CD14-positive monocyte (primary cell): Measurements from ENCODE around the gene APOL3. TPM values are rescaled to one million over a fixed set of nuclear protein-coding genes. Genes with fewer than 3 reads are reported as not detected.

ENCODE experiments used
- DNase-seq, 3 donors: peaks; one replicate each; pipeline ENCODE4 v3.0.0-alpha.2; 2011 to 2022
- H2AFZ ChIP-seq: 2 replicates; pipeline ENCODE4 v1.6.0; 2012; ENCODE audit warnings: mild to moderate bottlenecking, low read depth, low read length, inconsistent platforms; ENCODE audit not compliant: insufficient read depth, poor library complexity, severe bottlenecking
- H3K27ac ChIP-seq, 2 donors: 1 replicate in 1 of 2; 2 replicates in 1 of 2; pipeline ENCODE4 v1.5.1; 2012 to 2013; ENCODE audit warnings: low read length in 2 of 2, control low read depth in 1 of 2, inconsistent platforms in 1 of 2, low read depth in 1 of 2, mild to moderate bottlenecking in 1 of 2
- H3K27me3 ChIP-seq, 2 donors: one replicate each; pipeline versions ENCODE4 v1.6.0 to v1.6.1; 2011 to 2013; ENCODE audit warnings: low read length in 2 of 2; ENCODE audit not compliant: control insufficient read depth in 2 of 2, insufficient read depth in 2 of 2
- H3K36me3 ChIP-seq, 2 donors: replicated peaks in 1 of 2; 1 replicate in 1 of 2; 2 replicates in 1 of 2; pipeline versions ENCODE4 v1.5.1 to v1.6.1; 2012 to 2013; ENCODE audit warnings: low read length in 2 of 2, control low read depth in 1 of 2, inconsistent platforms in 1 of 2, mild to moderate bottlenecking in 1 of 2; ENCODE audit not compliant: insufficient read depth in 2 of 2, control insufficient read depth in 1 of 2
- H3K4me1 ChIP-seq, 2 donors: 1 replicate in 1 of 2; 2 replicates in 1 of 2; pipeline versions ENCODE4 v1.5.1 to v1.6.1; 2012 to 2013; ENCODE audit warnings: low read length in 2 of 2, control low read depth in 1 of 2, inconsistent platforms in 1 of 2, mild to moderate bottlenecking in 1 of 2, moderate library complexity in 1 of 2; ENCODE audit not compliant: insufficient read depth in 2 of 2, control insufficient read depth in 1 of 2
- H3K4me2 ChIP-seq: replicated peaks from 2 replicates; pipeline ENCODE3; 2012; ENCODE audit warnings: low read length, moderate library complexity, mild to moderate bottlenecking; ENCODE audit not compliant: poor library complexity, severe bottlenecking; ENCODE audit errors: extremely low read depth
- H3K4me3 ChIP-seq, 3 experiments: fragments of 200-600 bp in 1 of 3; sonication (generic) in 1 of 3; replicated peaks in 1 of 3; 1 replicate in 2 of 3; 2 replicates in 1 of 3; pipeline ENCODE4 v1.5.1; 2011 to 2013; ENCODE audit warnings: low read length in 3 of 3, mild to moderate bottlenecking in 3 of 3, control low read depth in 2 of 3, low read depth in 2 of 3, inconsistent platforms in 1 of 3, moderate library complexity in 1 of 3
- H3K79me2 ChIP-seq: 2 replicates; pipeline ENCODE4 v1.6.0; 2012; ENCODE audit warnings: mild to moderate bottlenecking, control low read depth, inconsistent platforms, low read length, moderate library complexity; ENCODE audit not compliant: insufficient read depth
- H3K9ac ChIP-seq: 2 replicates; pipeline ENCODE4 v1.6.0; 2017; ENCODE audit warnings: low read length, mild to moderate bottlenecking; ENCODE audit not compliant: insufficient read depth, poor library complexity, severe bottlenecking
- H3K9me3 ChIP-seq, 2 donors: replicated peaks in 1 of 2; 1 replicate in 1 of 2; 2 replicates in 1 of 2; pipeline versions ENCODE4 v1.5.1 to v1.6.1; 2012 to 2013; ENCODE audit warnings: low read length in 2 of 2, control low read depth in 1 of 2; ENCODE audit not compliant: control insufficient read depth in 1 of 2, insufficient read depth in 1 of 2
- H4K20me1 ChIP-seq: 2 replicates; pipeline ENCODE4 v1.6.0; 2012; ENCODE audit warnings: mild to moderate bottlenecking, low read length, control low read depth, moderate library complexity; ENCODE audit not compliant: insufficient read depth
- H3K27ac Mint-ChIP-seq, 7 donors: one replicate each; pipeline ENCODE4 v1.8.0; 2020; ENCODE audit warnings: mild to moderate bottlenecking in 7 of 7, mixed read lengths in 7 of 7, moderate library complexity in 6 of 7, inconsistent platforms in 2 of 7
- H3K27me3 Mint-ChIP-seq, 3 donors: one replicate each; pipeline ENCODE4 v1.8.0; 2021 to 2022; ENCODE audit warnings: low read depth in 3 of 3, mild to moderate bottlenecking in 3 of 3, mixed read lengths in 3 of 3, moderate library complexity in 3 of 3, inconsistent platforms in 1 of 3
- H3K36me3 Mint-ChIP-seq, 2 donors: one replicate each; pipeline ENCODE4 v1.8.0; 2020; ENCODE audit warnings: mixed read lengths in 2 of 2, inconsistent platforms in 1 of 2, mild to moderate bottlenecking in 1 of 2
- H3K4me1 Mint-ChIP-seq: one replicate; pipeline ENCODE4 v1.8.0; 2020; ENCODE audit warnings: mild to moderate bottlenecking, mixed read lengths
- H3K4me3 Mint-ChIP-seq, 2 donors: one replicate each; pipeline ENCODE4 v1.8.0; 2020; ENCODE audit warnings: mild to moderate bottlenecking in 2 of 2, mixed read lengths in 2 of 2, moderate library complexity in 1 of 2
- H3K9me3 Mint-ChIP-seq, 7 donors: one replicate each; pipeline ENCODE4 v1.8.0; 2020 to 2022; ENCODE audit warnings: mixed read lengths in 7 of 7, mild to moderate bottlenecking in 6 of 7, moderate library complexity in 6 of 7, inconsistent platforms in 2 of 7
- WGBS: methylation state at CpG from one replicate; pipeline ENCODE4 v1.1.5; 2013; ENCODE audit warnings: missing lambda C conversion rate; ENCODE audit not compliant: insufficient coverage; 5-methylcytosine and 5-hydroxymethylcytosine counted together
- intact Hi-C, 2 donors: fragments of 100-400 bp; cut with micrococcal nuclease; formaldehyde crosslinking; loops; one replicate each; pipeline versions ENCODE4 v1.15.0 to v1.15.1; 2023
- polyA plus RNA-seq, 3 donors: library from polyadenylated mRNA; depleted of rRNA in 1 of 3; unstranded in 2 of 3; stranded (reverse) in 1 of 3; fragments of 300-500 nt in 2 of 3; fragments of >200 nt in 1 of 3; fragmentation: Illumina TruSeq in 2 of 3; gene quantifications; 1 replicate in 2 of 3; 2 replicates in 1 of 3; pipeline ENCODE4 v1.2.3, GENCODE V29; 2012 to 2021
- TF ChIP-seq, protein P1 (sequence below): fragments of 200-600 bp; IDR thresholded peaks from one replicate; pipeline ENCODE4 v1.8.0; 2022; ENCODE audit warnings: antibody characterized with exemption, mild to moderate bottlenecking

The APOL3 gene
- polyA plus RNA-seq, 3 donors: 39.9 to 97.0 (median 61.3) TPM

DNA sequence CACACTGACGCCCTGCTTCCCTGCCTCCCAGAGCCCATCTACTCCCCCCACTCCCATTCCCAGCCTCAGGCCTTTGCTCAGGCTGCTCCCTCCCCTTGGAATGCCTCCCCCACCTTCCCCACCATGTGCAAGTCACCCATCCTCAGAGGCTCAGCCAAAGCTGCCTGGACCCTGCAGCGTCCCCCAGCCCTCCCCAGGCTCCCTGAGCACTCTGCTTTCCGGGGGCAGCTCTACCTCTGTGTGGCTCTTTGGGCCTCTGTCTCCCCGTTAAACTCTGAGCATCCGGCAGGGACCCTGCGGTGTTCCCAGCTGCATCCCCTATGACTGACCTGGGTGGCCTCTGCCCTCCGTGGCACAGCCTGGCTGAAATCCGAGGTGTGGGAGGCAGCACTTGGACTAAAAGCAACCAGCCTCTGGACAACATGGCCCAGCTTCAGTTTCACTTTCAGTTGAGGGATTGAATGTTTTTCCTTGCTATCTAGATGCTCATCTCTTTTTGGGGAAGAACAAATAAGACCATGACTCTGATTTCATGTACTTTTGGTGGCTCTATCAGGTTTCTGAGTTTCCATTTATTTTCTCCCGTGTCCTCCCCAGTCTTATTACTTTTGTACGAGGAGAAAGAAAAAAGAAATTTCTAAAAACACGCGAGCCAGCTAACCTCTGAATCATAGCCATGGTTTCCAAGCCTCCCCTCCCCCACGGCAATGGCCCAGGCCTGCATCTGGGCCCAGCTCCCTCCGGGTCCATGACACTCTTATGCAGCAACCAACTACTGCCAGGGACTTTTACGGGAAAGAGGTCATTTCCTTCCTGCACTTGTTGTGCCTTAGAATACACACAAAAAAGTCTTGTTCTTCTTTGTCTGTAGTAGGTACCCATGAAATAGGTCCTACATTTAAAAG is 3.8 kb downstream of the APOL3 start:
- TF ChIP-seq, protein P1, sequence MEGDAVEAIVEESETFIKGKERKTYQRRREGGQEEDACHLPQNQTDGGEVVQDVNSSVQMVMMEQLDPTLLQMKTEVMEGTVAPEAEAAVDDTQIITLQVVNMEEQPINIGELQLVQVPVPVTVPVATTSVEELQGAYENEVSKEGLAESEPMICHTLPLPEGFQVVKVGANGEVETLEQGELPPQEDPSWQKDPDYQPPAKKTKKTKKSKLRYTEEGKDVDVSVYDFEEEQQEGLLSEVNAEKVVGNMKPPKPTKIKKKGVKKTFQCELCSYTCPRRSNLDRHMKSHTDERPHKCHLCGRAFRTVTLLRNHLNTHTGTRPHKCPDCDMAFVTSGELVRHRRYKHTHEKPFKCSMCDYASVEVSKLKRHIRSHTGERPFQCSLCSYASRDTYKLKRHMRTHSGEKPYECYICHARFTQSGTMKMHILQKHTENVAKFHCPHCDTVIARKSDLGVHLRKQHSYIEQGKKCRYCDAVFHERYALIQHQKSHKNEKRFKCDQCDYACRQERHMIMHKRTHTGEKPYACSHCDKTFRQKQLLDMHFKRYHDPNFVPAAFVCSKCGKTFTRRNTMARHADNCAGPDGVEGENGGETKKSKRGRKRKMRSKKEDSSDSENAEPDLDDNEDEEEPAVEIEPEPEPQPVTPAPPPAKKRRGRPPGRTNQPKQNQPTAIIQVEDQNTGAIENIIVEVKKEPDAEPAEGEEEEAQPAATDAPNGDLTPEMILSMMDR: no peak
- Mint-ChIP-seq H3K36me3 (peaks cover 47 to 50% of the 10 kb centered on the region in 2 donors), H3K27ac (peak overlapping the region; percentile 94 to 99 (median 99)), H3K27me3 (no peaks in the 10 kb centered on the region), H3K9me3 (peaks cover 0 to 7% (median 2%) of the 10 kb centered on the region in 7 donors), H3K4me3 (peak overlapping the region; percentile 90 to 97), H3K4me1 (peaks cover 93% of the 10 kb centered on the region)
- Histone ChIP-seq H3K4me1 (peaks cover 71 to 86% of the 10 kb centered on the region in 2 donors), H3K9ac (peak overlapping the region; percentile 81), H4K20me1 (peaks cover 44% of the 10 kb centered on the region), H3K36me3 (peaks cover 2 to 38% of the 10 kb centered on the region in 2 donors), H3K27me3 (no peaks in the 10 kb centered on the region), H3K27ac (peak overlapping the region; percentile 90 to 97), H3K9me3 (no peaks in the 10 kb centered on the region), H3K79me2 (peaks cover 91% of the 10 kb centered on the region), H3K4me3 (peak overlapping the region; percentile 53 to 86 (median 54)), H3K4me2 (peak overlapping the region; percentile 77), H2AFZ (peak overlapping the region; percentile 78)
- DNase-seq: peak; percentile 85 to 95 (median 85)
- WGBS: 10% methylated on average over 7 of the region's 15 CpGs
- intact Hi-C loops: no loop called here

DNA sequence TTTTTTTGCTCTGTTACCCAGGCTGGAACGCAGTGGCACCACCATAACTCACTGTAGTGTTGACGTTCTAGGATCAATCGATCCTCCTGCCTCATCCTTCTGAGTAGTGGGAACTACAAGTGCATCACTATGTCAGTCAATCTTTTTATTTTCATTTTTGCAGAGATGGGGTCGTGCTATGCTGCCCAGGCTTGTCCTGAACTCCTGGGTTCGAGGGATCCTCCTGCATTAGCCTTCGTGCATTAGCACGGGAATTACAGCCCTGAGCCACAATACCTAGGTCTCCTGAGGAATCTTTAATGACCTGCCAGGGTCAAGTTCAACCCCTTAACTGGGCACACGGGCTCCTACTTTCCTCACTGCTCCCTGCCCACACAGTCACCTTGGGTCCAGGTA is 4.4 kb downstream of the APOL3 start:
- H3K27me3 ChIP-seq: no peaks in the 10 kb centered on the region
- TF ChIP-seq, protein P1: no peak
- no peaks in the 10 kb centered on the region for H3K9me3 ChIP-seq
- peaks cover 50% of the 10 kb centered on the region for H4K20me1 ChIP-seq
- peak overlapping the region; percentile 53 to 86 (median 54) for H3K4me3 ChIP-seq
- peak overlapping the region; percentile 78 for H2AFZ ChIP-seq
- Mint-ChIP-seq H3K9me3 (peaks cover 0 to 7% (median 2%) of the 10 kb centered on the region in 7 donors), H3K4me3 (peak overlapping the region; percentile 90 to 97), H3K27ac (peak overlapping the region; percentile 94 to 99 (median 99)), H3K4me1 (peaks cover 93% of the 10 kb centered on the region), H3K27me3 (no peaks in the 10 kb centered on the region), H3K36me3 (peaks cover 53 to 55% of the 10 kb centered on the region in 2 donors)
- no peak for DNase-seq
- peaks cover 68 to 86% of the 10 kb centered on the region in 2 donors for H3K4me1 ChIP-seq
- H3K36me3 ChIP-seq: peaks cover 2 to 41% of the 10 kb centered on the region in 2 donors
- intact Hi-C loops: no loop called here
- peak overlapping the region; percentile 77 for H3K4me2 ChIP-seq
- H3K9ac ChIP-seq: peak overlapping the region; percentile 81
- WGBS: 67% methylated on average over 6 of the region's 8 CpGs
- peak overlapping the region; percentile 90 to 97 for H3K27ac ChIP-seq
- peaks cover 91% of the 10 kb centered on the region for H3K79me2 ChIP-seq
